HCT116 (cell line): ENCODE measurements around the gene MFSD6. TPM values are rescaled to one million over a fixed set of nuclear protein-coding genes. Genes with fewer than 3 reads are reported as not detected.

ENCODE experiments used
- ATAC-seq: fragments of 200-7000 bp; cut with Tn5 transposase; 2 replicates; pipeline ENCODE4 v1.9.1; 2020; ENCODE audit warnings: mild to moderate bottlenecking, moderate library complexity
- BruUV-seq: library from RNA; stranded (reverse); fragments of 400-500 nt; replicated peaks from 2 replicates; lab custom pipeline; 2021; lab: Mats Ljungman, UMichigan
- CTCF ChIA-PET: fragments of 300-600 bp; sonication (Branson Sonifier 250); formaldehyde crosslinking; loops from one replicate; lab custom pipeline; 2021; ENCODE audit warnings: antibody characterized with exemption; lab: Charles Lee
- POLR2A ChIA-PET: fragments of 300-600, 350-600 bp; sonication (Branson Sonifier 250); formaldehyde crosslinking; loops from one replicate; lab custom pipeline; 2021; ENCODE audit warnings: antibody characterized with exemption; lab: Charles Lee
- RAD21 ChIA-PET, 2 experiments: fragments of 300-600 bp; sonication (Branson Sonifier 250); formaldehyde crosslinking; loops; one replicate each; lab custom pipeline; 2023; ENCODE audit warnings: low total read pairs in 2 of 2; ENCODE audit not compliant: uncharacterized antibody in 2 of 2, unreplicated experiment in 2 of 2, low non-redundant PET in 1 of 2; lab: Charles Lee
- DNase-seq: peaks from one replicate; pipeline ENCODE4 v3.0.0-alpha.2; 2010; ENCODE audit warnings: low read depth, low spot score
- H2AFZ ChIP-seq: fragments of 200-600 bp; shearing (Covaris generic), sonication (generic); 2 replicates; pipeline ENCODE4 v1.6.1; 2017; ENCODE audit warnings: low read depth, mixed run types, mixed read lengths, antibody characterized with exemption, low read length; ENCODE audit not compliant: poor library complexity, severe bottlenecking
- H3K27ac ChIP-seq: 2 replicates; pipeline ENCODE4 v1.5.1; 2012; ENCODE audit warnings: low read depth, low read length
- H3K27me3 ChIP-seq: fragments of 200-600 bp; sonication (generic); 2 replicates; pipeline ENCODE4 v1.6.1; 2016; ENCODE audit warnings: mixed run types, low read length, mixed read lengths; ENCODE audit not compliant: insufficient read depth
- H3K36me3 ChIP-seq, 2 experiments: fragments of 200-500 bp in 1 of 2; fragments of 200-600 bp in 1 of 2; sonication (Bioruptor generic) in 1 of 2; sonication (generic) in 1 of 2; 2 replicates each; pipeline versions ENCODE4 v1.5.1 to v1.6.1; 2014 to 2016; ENCODE audit warnings: low read length in 2 of 2, inconsistent platforms in 1 of 2, mixed read lengths in 1 of 2, mixed run types in 1 of 2; ENCODE audit not compliant: insufficient read depth in 2 of 2, control insufficient read depth in 1 of 2
- H3K4me1 ChIP-seq, 2 experiments: fragments of 200-600 bp in 1 of 2; sonication (generic) in 1 of 2; 2 replicates each; pipeline versions ENCODE4 v1.5.1 to v1.6.1; 2012 to 2017; ENCODE audit warnings: low read length in 2 of 2, inconsistent platforms in 1 of 2, mild to moderate bottlenecking in 1 of 2, mixed read lengths in 1 of 2, mixed run types in 1 of 2, moderate library complexity in 1 of 2; ENCODE audit not compliant: insufficient read depth in 2 of 2, control insufficient read depth in 1 of 2
- H3K4me2 ChIP-seq: fragments of 200-600 bp; sonication (generic); 2 replicates; pipeline ENCODE4 v1.6.1; 2017; ENCODE audit warnings: mixed run types, low read length, mixed read lengths
- H3K4me3 ChIP-seq, 2 experiments: fragments of 200-600 bp in 1 of 2; sonication (generic) in 1 of 2; replicated peaks in 1 of 2; 2 replicates each; pipeline ENCODE4 v1.5.1; 2011 to 2016; ENCODE audit warnings: low read length in 2 of 2, control low read depth in 1 of 2, low read depth in 1 of 2, mild to moderate bottlenecking in 1 of 2, mixed read lengths in 1 of 2, mixed run types in 1 of 2
- H3K79me2 ChIP-seq: fragments of 200-600 bp; sonication (generic); 2 replicates; pipeline ENCODE4 v1.6.1; 2017; ENCODE audit warnings: mild to moderate bottlenecking, mixed run types, low read length, moderate library complexity, mixed read lengths; ENCODE audit not compliant: insufficient read depth
- H3K9ac ChIP-seq: fragments of 200-600 bp; sonication (generic); 2 replicates; pipeline ENCODE4 v1.6.1; 2016; ENCODE audit warnings: low read length, mixed read lengths
- H3K9me2 ChIP-seq: fragments of 200-600 bp; sonication (generic), shearing (Covaris generic); 2 replicates; pipeline ENCODE4 v1.6.1; 2017; ENCODE audit warnings: mixed run types, mild to moderate bottlenecking, moderate library complexity; ENCODE audit not compliant: insufficient read depth
- H3K9me3 ChIP-seq, 2 experiments: fragments of 200-500 bp in 1 of 2; fragments of 200-600 bp in 1 of 2; sonication (Bioruptor generic) in 1 of 2; sonication (generic) in 1 of 2; 2 replicates each; pipeline ENCODE4 v1.6.1; 2014 to 2017; ENCODE audit warnings: low read length in 2 of 2, mixed read lengths in 2 of 2, inconsistent platforms in 1 of 2, low read depth in 1 of 2, mild to moderate bottlenecking in 1 of 2, mixed run types in 1 of 2, moderate library complexity in 1 of 2; ENCODE audit not compliant: control insufficient read depth in 1 of 2, insufficient read depth in 1 of 2
- H4K20me1 ChIP-seq: fragments of 200-600 bp; sonication (generic), shearing (Covaris generic); 2 replicates; pipeline ENCODE4 v1.6.1; 2017; ENCODE audit warnings: mixed run types, mild to moderate bottlenecking, moderate library complexity; ENCODE audit not compliant: insufficient read depth
- EZH2 ChIP-seq: fragments of 200-600 bp; sonication (generic); IDR thresholded peaks from 2 replicates; pipeline ENCODE4 v1.6.1; 2017; ENCODE audit warnings: antibody characterized with exemption, mixed run types
- EZH2phosphoT487 ChIP-seq: fragments of 200-600 bp; IDR thresholded peaks from 2 replicates; pipeline ENCODE4 v1.6.1; 2018; ENCODE audit warnings: antibody characterized with exemption, borderline replicate concordance
- FOSL1 ChIP-seq: IDR thresholded peaks from 2 replicates; pipeline ENCODE4 v1.6.1; 2012; ENCODE audit warnings: low read depth
- JUND ChIP-seq: IDR thresholded peaks from 2 replicates; pipeline ENCODE4 v1.6.1; 2012
- POLR2A ChIP-seq: IDR thresholded peaks from 2 replicates; pipeline ENCODE4 v1.7.0; 2011; ENCODE audit warnings: borderline replicate concordance; ENCODE audit not compliant: insufficient read depth, insufficient read length; ENCODE audit errors: extremely low read depth
- POLR2AphosphoS5 ChIP-seq: IDR thresholded peaks from 2 replicates; pipeline ENCODE4 v1.6.1; 2011; ENCODE audit warnings: mild to moderate bottlenecking, low read depth, low read length, moderate library complexity
- REST ChIP-seq: IDR thresholded peaks from 2 replicates; pipeline ENCODE4 v1.6.1; 2012; ENCODE audit warnings: low read depth
- SRF ChIP-seq: IDR thresholded peaks from 2 replicates; pipeline ENCODE4 v1.6.1; 2012; ENCODE audit warnings: low read depth
- YY1 ChIP-seq: IDR thresholded peaks from 2 replicates; pipeline ENCODE4 v1.6.1; 2011; ENCODE audit warnings: low read length, low read depth, moderate library complexity, mild to moderate bottlenecking; ENCODE audit not compliant: insufficient replicate concordance; ENCODE audit errors: extremely low read depth
- ZBTB33 ChIP-seq: IDR thresholded peaks from 2 replicates; pipeline ENCODE4 v1.6.1; 2011; ENCODE audit warnings: mild to moderate bottlenecking, low read length, moderate library complexity; ENCODE audit not compliant: insufficient replicate concordance; ENCODE audit errors: extremely low read depth
- ZNF274 ChIP-seq: fragments of 200-500 bp; sonication (Bioruptor generic); IDR thresholded peaks from 2 replicates; pipeline ENCODE4 v1.6.1; 2014; ENCODE audit warnings: mild to moderate bottlenecking, low read depth, low read length, inconsistent platforms
- intact Hi-C: fragments of 100-400 bp; cut with micrococcal nuclease; formaldehyde crosslinking; loops from 2 replicates; pipeline ENCODE4 v1.10.0; 2022
- total RNA-seq: library from RNA; stranded (reverse); gene quantifications from one replicate; pipeline ENCODE4 v1.2.1, GENCODE V29; 2021; ENCODE audit not compliant: unreplicated experiment

The MFSD6 gene
- total RNA-seq, 1 experiment from 2014 or later: 18.6 TPM

- Histone ChIP-seq H3K9me2 (no peaks in the 10 kb centered on the region), H3K36me3 (peaks cover 0 to 7% of the 10 kb centered on the region in 2 experiments; a peak in 1 of 4 replicates), H4K20me1 (no peaks in the 10 kb centered on the region), H3K9ac (no peak overlapping the region), H3K27ac (no peak overlapping the region), H3K4me1 (no peaks in the 10 kb centered on the region; a peak in 2 of 4 replicates), H3K9me3 (no peaks in the 10 kb centered on the region), H3K4me2 (no peak overlapping the region), H2AFZ (no peak overlapping the region), H3K79me2 (no peaks in the 10 kb centered on the region; the same call in 1 of the 2 replicates), H3K27me3 (no peaks in the 10 kb centered on the region), H3K4me3 (no peak overlapping the region)
- no peak for ATAC-seq
- no peak for DNase-seq
- BruUV-seq: no TSS peak
- RAD21 ChIA-PET: no interaction called here
- CTCF ChIA-PET: no interaction called here
- POLR2A ChIA-PET: no interaction called here
- intact Hi-C loops: no loop called here
- TF ChIP-seq REST (no peak), YY1 (no peak), ZBTB33 (no peak), SRF (no peak), EZH2phosphoT487 (no peak), FOSL1 (no peak), ZNF274 (no peak), EZH2 (no peak), POLR2AphosphoS5 (no peak), POLR2A (no peak), JUND (no peak)
Observed at GRCh38 chr2:190360965-190361364, 47.2 kb upstream of the MFSD6 start.
